GM23338 (cell line): ENCODE data around the gene XPO4. TPM values are rescaled to one million over a fixed set of nuclear protein-coding genes. Genes with fewer than 3 reads are reported as not detected.

Experiments
- CREB1 ChIP-seq: fragments of 250-450 bp; sonication (Bioruptor Pico); IDR thresholded peaks from 2 replicates; pipeline ENCODE4 v1.5.0; 2020; ENCODE audit warnings: low read depth, mild to moderate bottlenecking, moderate library complexity
- EZH2 ChIP-seq: fragments of 200-600 bp; sonication (generic); IDR thresholded peaks from one replicate; pipeline ENCODE4 v1.8.0; 2017; ENCODE audit warnings: antibody characterized with exemption, mild to moderate bottlenecking, low read depth; ENCODE audit not compliant: unreplicated experiment
- EZH2phosphoT487 ChIP-seq: fragments of 200-600 bp; sonication (generic); IDR thresholded peaks from one replicate; pipeline ENCODE4 v1.8.1; 2018; ENCODE audit warnings: antibody characterized with exemption; ENCODE audit not compliant: unreplicated experiment
- STAT1 ChIP-seq: IDR thresholded peaks from one replicate; pipeline ENCODE4 v1.6.1; 2016; ENCODE audit warnings: antibody characterized with exemption; ENCODE audit not compliant: unreplicated experiment
- ZNF114 ChIP-seq: fragments of 250-450 bp; sonication (Bioruptor Pico); IDR thresholded peaks from 2 replicates; pipeline ENCODE4 v1.5.0; 2020; ENCODE audit warnings: mild to moderate bottlenecking, moderate library complexity
- ZNF331 ChIP-seq: fragments of 250-450 bp; sonication (Bioruptor Pico); IDR thresholded peaks from 2 replicates; pipeline ENCODE4 v1.5.0; 2020; ENCODE audit warnings: low read depth, mild to moderate bottlenecking, moderate library complexity
- polyA plus RNA-seq: library from polyadenylated mRNA; unstranded; fragments of >200 nt; fragmentation: Nextera tagmentation; extraction: Ambion mirVana; gene quantifications from 2 replicates; pipeline ENCODE4 v1.2.1, GENCODE V29; 2016
- total RNA-seq: library from RNA; depleted of rRNA; stranded (reverse); fragments of >200 nt; shearing (Covaris generic); gene quantifications from 2 replicates; pipeline ENCODE4 v1.2.3, GENCODE V29; 2014
- TF ChIP-seq, protein P1 (sequence below): fragments of 250-450 bp; sonication (Bioruptor Pico); IDR thresholded peaks from 2 replicates; pipeline ENCODE4 v1.5.0; 2020; ENCODE audit warnings: mild to moderate bottlenecking, moderate library complexity
- TF ChIP-seq, protein P2 (sequence below), 2 experiments: fragments of 200-600 bp in 1 of 2; sonication (generic) in 1 of 2; conservative IDR thresholded peaks; 2 replicates each; pipeline versions ENCODE4 v1.5.1 to v1.6.1; 2016 to 2017; ENCODE audit warnings: antibody characterized with exemption in 2 of 2, low read depth in 2 of 2, mild to moderate bottlenecking in 2 of 2, moderate library complexity in 1 of 2
- TF ChIP-seq, protein P3 (sequence below): IDR thresholded peaks from one replicate; pipeline ENCODE4 v1.6.1; 2018; ENCODE audit warnings: antibody characterized with exemption; ENCODE audit not compliant: unreplicated experiment

XPO4 gene
- total and polyA plus RNA-seq, 2 experiments from 2014 or later: 14.1 to 57.8 TPM

DNA sequence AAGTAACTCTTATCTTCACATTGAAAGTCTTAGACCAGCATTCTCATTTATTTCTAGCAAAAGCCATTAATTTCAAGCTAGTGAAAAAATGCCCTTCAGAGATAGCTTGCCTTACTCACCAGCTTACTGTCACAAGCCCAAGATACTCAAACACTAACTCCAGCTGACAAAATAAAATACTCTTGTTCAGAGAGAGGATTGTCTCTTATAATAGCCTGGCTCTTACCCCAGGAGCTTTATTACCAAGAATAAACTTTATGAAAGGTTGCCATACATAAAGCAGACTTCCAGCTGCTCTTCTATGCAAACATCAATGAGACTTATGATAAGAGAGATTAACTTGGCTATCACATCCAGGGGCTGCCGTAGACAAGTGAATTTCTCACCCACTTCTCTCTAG, 53.6 kb downstream of the XPO4 start (continued):
- TF ChIP-seq, protein P1, sequence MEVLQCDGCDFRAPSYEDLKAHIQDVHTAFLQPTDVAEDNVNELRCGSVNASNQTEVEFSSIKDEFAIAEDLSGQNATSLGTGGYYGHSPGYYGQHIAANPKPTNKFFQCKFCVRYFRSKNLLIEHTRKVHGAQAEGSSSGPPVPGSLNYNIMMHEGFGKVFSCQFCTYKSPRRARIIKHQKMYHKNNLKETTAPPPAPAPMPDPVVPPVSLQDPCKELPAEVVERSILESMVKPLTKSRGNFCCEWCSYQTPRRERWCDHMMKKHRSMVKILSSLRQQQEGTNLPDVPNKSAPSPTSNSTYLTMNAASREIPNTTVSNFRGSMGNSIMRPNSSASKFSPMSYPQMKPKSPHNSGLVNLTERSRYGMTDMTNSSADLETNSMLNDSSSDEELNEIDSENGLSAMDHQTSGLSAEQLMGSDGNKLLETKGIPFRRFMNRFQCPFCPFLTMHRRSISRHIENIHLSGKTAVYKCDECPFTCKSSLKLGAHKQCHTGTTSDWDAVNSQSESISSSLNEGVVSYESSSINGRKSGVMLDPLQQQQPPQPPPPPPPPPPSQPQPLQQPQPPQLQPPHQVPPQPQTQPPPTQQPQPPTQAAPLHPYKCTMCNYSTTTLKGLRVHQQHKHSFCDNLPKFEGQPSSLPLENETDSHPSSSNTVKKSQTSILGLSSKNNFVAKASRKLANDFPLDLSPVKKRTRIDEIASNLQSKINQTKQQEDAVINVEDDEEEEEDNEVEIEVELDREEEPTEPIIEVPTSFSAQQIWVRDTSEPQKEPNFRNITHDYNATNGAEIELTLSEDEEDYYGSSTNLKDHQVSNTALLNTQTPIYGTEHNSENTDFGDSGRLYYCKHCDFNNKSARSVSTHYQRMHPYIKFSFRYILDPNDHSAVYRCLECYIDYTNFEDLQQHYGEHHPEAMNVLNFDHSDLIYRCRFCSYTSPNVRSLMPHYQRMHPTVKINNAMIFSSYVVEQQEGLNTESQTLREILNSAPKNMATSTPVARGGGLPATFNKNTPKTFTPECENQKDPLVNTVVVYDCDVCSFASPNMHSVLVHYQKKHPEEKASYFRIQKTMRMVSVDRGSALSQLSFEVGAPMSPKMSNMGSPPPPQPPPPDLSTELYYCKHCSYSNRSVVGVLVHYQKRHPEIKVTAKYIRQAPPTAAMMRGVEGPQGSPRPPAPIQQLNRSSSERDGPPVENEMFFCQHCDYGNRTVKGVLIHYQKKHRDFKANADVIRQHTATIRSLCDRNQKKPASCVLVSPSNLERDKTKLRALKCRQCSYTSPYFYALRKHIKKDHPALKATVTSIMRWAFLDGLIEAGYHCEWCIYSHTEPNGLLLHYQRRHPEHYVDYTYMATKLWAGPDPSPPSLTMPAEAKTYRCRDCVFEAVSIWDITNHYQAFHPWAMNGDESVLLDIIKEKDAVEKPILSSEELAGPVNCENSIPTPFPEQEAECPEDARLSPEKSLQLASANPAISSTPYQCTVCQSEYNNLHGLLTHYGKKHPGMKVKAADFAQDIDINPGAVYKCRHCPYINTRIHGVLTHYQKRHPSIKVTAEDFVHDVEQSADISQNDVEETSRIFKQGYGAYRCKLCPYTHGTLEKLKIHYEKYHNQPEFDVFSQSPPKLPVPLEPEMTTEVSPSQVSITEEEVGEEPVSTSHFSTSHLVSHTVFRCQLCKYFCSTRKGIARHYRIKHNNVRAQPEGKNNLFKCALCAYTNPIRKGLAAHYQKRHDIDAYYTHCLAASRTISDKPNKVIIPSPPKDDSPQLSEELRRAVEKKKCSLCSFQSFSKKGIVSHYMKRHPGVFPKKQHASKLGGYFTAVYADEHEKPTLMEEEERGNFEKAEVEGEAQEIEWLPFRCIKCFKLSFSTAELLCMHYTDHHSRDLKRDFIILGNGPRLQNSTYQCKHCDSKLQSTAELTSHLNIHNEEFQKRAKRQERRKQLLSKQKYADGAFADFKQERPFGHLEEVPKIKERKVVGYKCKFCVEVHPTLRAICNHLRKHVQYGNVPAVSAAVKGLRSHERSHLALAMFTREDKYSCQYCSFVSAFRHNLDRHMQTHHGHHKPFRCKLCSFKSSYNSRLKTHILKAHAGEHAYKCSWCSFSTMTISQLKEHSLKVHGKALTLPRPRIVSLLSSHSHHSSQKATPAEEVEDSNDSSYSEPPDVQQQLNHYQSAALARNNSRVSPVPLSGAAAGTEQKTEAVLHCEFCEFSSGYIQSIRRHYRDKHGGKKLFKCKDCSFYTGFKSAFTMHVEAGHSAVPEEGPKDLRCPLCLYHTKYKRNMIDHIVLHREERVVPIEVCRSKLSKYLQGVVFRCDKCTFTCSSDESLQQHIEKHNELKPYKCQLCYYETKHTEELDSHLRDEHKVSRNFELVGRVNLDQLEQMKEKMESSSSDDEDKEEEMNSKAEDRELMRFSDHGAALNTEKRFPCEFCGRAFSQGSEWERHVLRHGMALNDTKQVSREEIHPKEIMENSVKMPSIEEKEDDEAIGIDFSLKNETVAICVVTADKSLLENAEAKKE (CRISPR knock-in tag): no peak
- no peak for TF ChIP-seq STAT1
- no peak for TF ChIP-seq EZH2
- TF ChIP-seq, protein P2, sequence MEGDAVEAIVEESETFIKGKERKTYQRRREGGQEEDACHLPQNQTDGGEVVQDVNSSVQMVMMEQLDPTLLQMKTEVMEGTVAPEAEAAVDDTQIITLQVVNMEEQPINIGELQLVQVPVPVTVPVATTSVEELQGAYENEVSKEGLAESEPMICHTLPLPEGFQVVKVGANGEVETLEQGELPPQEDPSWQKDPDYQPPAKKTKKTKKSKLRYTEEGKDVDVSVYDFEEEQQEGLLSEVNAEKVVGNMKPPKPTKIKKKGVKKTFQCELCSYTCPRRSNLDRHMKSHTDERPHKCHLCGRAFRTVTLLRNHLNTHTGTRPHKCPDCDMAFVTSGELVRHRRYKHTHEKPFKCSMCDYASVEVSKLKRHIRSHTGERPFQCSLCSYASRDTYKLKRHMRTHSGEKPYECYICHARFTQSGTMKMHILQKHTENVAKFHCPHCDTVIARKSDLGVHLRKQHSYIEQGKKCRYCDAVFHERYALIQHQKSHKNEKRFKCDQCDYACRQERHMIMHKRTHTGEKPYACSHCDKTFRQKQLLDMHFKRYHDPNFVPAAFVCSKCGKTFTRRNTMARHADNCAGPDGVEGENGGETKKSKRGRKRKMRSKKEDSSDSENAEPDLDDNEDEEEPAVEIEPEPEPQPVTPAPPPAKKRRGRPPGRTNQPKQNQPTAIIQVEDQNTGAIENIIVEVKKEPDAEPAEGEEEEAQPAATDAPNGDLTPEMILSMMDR (conservative IDR thresholded peaks at IDR 0.05; ENCODE audit: low read depth in 2 of 2): no peak
- no peak for TF ChIP-seq EZH2phosphoT487
- TF ChIP-seq, protein P3, sequence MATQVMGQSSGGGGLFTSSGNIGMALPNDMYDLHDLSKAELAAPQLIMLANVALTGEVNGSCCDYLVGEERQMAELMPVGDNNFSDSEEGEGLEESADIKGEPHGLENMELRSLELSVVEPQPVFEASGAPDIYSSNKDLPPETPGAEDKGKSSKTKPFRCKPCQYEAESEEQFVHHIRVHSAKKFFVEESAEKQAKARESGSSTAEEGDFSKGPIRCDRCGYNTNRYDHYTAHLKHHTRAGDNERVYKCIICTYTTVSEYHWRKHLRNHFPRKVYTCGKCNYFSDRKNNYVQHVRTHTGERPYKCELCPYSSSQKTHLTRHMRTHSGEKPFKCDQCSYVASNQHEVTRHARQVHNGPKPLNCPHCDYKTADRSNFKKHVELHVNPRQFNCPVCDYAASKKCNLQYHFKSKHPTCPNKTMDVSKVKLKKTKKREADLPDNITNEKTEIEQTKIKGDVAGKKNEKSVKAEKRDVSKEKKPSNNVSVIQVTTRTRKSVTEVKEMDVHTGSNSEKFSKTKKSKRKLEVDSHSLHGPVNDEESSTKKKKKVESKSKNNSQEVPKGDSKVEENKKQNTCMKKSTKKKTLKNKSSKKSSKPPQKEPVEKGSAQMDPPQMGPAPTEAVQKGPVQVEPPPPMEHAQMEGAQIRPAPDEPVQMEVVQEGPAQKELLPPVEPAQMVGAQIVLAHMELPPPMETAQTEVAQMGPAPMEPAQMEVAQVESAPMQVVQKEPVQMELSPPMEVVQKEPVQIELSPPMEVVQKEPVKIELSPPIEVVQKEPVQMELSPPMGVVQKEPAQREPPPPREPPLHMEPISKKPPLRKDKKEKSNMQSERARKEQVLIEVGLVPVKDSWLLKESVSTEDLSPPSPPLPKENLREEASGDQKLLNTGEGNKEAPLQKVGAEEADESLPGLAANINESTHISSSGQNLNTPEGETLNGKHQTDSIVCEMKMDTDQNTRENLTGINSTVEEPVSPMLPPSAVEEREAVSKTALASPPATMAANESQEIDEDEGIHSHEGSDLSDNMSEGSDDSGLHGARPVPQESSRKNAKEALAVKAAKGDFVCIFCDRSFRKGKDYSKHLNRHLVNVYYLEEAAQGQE: no peak
- TF ChIP-seq ZNF114: no peak
- TF ChIP-seq ZNF331 (CRISPR knock-in tag): no peak
- TF ChIP-seq CREB1 (CRISPR knock-in tag): no peak
